ENCODE measurements around the gene RRP12.

DNA sequence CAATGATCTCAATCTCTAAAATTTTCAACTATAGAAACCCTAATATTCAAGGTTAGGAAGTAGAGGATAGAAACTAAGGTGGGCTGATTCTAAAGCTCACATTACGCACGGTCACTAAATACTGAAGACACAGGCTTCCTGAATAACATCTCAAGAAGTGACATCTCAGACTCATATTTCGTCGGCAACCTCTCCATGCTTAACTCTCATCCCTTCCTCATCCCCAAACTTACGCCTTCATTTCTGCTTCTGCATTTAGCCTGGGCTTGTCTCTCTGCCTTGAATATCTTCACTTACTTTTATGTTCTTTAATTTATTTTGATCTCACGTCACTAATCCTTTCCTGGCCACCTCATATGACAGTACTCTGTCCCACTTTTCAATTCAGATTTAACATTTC, 34.1 kb upstream of the RRP12 start:
- TF ChIP-seq POLR2A (IDR thresholded peaks at IDR 0.05) = no peak
- TF ChIP-seq, protein P1, sequence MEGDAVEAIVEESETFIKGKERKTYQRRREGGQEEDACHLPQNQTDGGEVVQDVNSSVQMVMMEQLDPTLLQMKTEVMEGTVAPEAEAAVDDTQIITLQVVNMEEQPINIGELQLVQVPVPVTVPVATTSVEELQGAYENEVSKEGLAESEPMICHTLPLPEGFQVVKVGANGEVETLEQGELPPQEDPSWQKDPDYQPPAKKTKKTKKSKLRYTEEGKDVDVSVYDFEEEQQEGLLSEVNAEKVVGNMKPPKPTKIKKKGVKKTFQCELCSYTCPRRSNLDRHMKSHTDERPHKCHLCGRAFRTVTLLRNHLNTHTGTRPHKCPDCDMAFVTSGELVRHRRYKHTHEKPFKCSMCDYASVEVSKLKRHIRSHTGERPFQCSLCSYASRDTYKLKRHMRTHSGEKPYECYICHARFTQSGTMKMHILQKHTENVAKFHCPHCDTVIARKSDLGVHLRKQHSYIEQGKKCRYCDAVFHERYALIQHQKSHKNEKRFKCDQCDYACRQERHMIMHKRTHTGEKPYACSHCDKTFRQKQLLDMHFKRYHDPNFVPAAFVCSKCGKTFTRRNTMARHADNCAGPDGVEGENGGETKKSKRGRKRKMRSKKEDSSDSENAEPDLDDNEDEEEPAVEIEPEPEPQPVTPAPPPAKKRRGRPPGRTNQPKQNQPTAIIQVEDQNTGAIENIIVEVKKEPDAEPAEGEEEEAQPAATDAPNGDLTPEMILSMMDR (IDR thresholded peaks at IDR 0.05) = no peak
